ENCODE results near the gene ZMIZ1. TPM values are rescaled to one million over a fixed set of nuclear protein-coding genes. Genes with fewer than 3 reads are reported as not detected.

Gene ZMIZ1
- total and polyA plus RNA-seq, 4 donors, result 3.9 to 19.1 (median 9.8) TPM

DNA sequence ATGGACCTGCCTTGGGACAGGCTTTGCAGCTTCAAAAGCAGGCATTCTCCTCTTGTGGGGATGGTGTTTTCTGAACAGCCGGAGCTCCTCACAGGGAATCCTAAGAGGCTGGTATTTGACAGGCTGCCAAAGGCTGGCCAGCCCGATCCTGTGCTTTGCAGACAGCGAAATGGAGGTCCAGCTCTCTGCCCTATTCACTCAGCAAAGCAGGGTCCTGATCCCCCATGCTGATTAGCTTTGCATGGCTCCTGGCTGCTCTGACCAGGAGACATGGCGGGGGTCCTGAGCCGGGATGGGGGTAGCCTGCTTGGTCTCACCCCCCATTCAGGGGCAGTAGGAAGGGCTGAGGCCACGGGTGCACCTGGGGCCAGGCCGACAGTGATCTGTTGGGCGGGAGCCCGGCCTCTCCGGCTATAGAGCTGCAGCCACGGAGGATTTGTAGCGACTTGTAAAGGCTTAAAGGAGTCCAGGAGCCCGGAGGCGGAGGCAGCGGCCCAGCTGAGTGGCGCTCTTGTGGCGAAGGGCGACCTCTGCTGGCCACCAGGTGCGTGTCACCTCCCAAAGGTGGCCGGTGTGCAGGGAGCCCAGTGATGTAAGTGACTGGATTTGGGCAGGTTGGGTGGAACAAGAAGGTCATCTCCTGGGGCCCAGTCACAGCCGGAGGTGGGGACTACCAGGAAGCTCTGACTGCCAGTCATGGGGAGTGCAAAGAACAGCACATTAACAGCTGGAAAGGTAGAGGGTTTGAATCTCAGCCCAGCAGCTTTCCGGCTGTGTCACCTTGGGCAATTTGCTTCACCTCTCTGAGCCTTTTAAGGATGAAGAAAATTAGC, 126.5 kb downstream of the ZMIZ1 start:
- no peaks in the 10 kb centered on the region for H3K9me3 ChIP-seq (ENCODE audit: control insufficient read depth in 4 of 4, low read length in 3 of 4)
- H3K27me3 ChIP-seq (ENCODE audit: control insufficient read depth in 4 of 4, insufficient read depth in 4 of 4, low read length in 3 of 4), result no peaks in the 10 kb centered on the region
- H3K36me3 ChIP-seq (ENCODE audit: control insufficient read depth in 4 of 4, insufficient read depth in 3 of 4, low read depth in 1 of 4, low read length in 3 of 4), result peaks cover 0 to 3% (median 0%) of the 10 kb centered on the region in 4 donors
- DNase-seq (ENCODE audit: low spot score), result peak; percentile 84
- TF ChIP-seq, protein P1, sequence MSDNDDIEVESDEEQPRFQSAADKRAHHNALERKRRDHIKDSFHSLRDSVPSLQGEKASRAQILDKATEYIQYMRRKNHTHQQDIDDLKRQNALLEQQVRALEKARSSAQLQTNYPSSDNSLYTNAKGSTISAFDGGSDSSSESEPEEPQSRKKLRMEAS (IDR thresholded peaks at IDR 0.05), result no peak
- TF ChIP-seq RAD21 (IDR thresholded peaks at IDR 0.05), result peak; percentile 95 to 99
- TF ChIP-seq FOXA1 (IDR thresholded peaks at IDR 0.05), result no peak
- TF ChIP-seq, protein P2, sequence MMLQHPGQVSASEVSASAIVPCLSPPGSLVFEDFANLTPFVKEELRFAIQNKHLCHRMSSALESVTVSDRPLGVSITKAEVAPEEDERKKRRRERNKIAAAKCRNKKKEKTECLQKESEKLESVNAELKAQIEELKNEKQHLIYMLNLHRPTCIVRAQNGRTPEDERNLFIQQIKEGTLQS (IDR thresholded peaks at IDR 0.05), result peak; percentile 75
- TF ChIP-seq, protein P3, sequence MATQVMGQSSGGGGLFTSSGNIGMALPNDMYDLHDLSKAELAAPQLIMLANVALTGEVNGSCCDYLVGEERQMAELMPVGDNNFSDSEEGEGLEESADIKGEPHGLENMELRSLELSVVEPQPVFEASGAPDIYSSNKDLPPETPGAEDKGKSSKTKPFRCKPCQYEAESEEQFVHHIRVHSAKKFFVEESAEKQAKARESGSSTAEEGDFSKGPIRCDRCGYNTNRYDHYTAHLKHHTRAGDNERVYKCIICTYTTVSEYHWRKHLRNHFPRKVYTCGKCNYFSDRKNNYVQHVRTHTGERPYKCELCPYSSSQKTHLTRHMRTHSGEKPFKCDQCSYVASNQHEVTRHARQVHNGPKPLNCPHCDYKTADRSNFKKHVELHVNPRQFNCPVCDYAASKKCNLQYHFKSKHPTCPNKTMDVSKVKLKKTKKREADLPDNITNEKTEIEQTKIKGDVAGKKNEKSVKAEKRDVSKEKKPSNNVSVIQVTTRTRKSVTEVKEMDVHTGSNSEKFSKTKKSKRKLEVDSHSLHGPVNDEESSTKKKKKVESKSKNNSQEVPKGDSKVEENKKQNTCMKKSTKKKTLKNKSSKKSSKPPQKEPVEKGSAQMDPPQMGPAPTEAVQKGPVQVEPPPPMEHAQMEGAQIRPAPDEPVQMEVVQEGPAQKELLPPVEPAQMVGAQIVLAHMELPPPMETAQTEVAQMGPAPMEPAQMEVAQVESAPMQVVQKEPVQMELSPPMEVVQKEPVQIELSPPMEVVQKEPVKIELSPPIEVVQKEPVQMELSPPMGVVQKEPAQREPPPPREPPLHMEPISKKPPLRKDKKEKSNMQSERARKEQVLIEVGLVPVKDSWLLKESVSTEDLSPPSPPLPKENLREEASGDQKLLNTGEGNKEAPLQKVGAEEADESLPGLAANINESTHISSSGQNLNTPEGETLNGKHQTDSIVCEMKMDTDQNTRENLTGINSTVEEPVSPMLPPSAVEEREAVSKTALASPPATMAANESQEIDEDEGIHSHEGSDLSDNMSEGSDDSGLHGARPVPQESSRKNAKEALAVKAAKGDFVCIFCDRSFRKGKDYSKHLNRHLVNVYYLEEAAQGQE (IDR thresholded peaks at IDR 0.05), result no peak
- TF ChIP-seq HNF4G (IDR thresholded peaks at IDR 0.05), result no peak
- TF ChIP-seq FOXA2 (IDR thresholded peaks at IDR 0.05), result no peak
- TF ChIP-seq, protein P4, sequence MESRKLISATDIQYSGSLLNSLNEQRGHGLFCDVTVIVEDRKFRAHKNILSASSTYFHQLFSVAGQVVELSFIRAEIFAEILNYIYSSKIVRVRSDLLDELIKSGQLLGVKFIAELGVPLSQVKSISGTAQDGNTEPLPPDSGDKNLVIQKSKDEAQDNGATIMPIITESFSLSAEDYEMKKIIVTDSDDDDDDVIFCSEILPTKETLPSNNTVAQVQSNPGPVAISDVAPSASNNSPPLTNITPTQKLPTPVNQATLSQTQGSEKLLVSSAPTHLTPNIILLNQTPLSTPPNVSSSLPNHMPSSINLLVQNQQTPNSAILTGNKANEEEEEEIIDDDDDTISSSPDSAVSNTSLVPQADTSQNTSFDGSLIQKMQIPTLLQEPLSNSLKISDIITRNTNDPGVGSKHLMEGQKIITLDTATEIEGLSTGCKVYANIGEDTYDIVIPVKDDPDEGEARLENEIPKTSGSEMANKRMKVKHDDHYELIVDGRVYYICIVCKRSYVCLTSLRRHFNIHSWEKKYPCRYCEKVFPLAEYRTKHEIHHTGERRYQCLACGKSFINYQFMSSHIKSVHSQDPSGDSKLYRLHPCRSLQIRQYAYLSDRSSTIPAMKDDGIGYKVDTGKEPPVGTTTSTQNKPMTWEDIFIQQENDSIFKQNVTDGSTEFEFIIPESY (IDR thresholded peaks at IDR 0.05), result no peak
- TF ChIP-seq, protein P5, sequence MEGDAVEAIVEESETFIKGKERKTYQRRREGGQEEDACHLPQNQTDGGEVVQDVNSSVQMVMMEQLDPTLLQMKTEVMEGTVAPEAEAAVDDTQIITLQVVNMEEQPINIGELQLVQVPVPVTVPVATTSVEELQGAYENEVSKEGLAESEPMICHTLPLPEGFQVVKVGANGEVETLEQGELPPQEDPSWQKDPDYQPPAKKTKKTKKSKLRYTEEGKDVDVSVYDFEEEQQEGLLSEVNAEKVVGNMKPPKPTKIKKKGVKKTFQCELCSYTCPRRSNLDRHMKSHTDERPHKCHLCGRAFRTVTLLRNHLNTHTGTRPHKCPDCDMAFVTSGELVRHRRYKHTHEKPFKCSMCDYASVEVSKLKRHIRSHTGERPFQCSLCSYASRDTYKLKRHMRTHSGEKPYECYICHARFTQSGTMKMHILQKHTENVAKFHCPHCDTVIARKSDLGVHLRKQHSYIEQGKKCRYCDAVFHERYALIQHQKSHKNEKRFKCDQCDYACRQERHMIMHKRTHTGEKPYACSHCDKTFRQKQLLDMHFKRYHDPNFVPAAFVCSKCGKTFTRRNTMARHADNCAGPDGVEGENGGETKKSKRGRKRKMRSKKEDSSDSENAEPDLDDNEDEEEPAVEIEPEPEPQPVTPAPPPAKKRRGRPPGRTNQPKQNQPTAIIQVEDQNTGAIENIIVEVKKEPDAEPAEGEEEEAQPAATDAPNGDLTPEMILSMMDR (IDR thresholded peaks at IDR 0.05; ENCODE audit: low read depth, low read length, missing input control), result peak; percentile 95
- TF ChIP-seq YY1 (IDR thresholded peaks at IDR 0.05), result no peak
- peak; percentile 43 to 53 for TF ChIP-seq RXRA (IDR thresholded peaks at IDR 0.05)
- TF ChIP-seq TAF1 (conservative IDR thresholded peaks at IDR 0.05), result no peak
- no peak for TF ChIP-seq NR2F2 (IDR thresholded peaks at IDR 0.05)
- no peak for TF ChIP-seq GABPA (IDR thresholded peaks at IDR 0.05 in 1 of 2, conservative IDR thresholded peaks at IDR 0.05 in 1 of 2)
- no peak for TF ChIP-seq SP1 (IDR thresholded peaks at IDR 0.05)
- peak; percentile 77 to 83 for TF ChIP-seq JUND (IDR thresholded peaks at IDR 0.05)
- peak; percentile 13 to 20 for TF ChIP-seq HNF4A (conservative IDR thresholded peaks at IDR 0.05)
- TF ChIP-seq EGR1 (IDR thresholded peaks at IDR 0.05; ENCODE audit: low read depth in 2 of 2), result no peak
- peak overlapping the region in 1 of 2 donors; percentile 2 for H3K27ac ChIP-seq (ENCODE audit: low read depth in 1 of 2, low read length in 2 of 2)
- no peak overlapping the region for H3K4me3 ChIP-seq (ENCODE audit: low read depth in 1 of 3, low read length in 3 of 3)
- peaks cover 0 to 6% (median 5%) of the 10 kb centered on the region in 4 donors for H3K4me1 ChIP-seq (ENCODE audit: control insufficient read depth in 4 of 4, insufficient read depth in 4 of 4, low read length in 3 of 4)
- WGBS, result 19% methylated on average over 22 of the region's 22 CpGs
- no peak overlapping the region for H3K9ac ChIP-seq (ENCODE audit: low read depth in 1 of 2, low read length in 2 of 2)
